NCI-H2196 treated with DMSO at 0.1 percent for 48 hours (cell line): ENCODE measurements around the gene MCFD2.

ENCODE experiments used
- DNase-seq: peaks from one replicate; lab custom pipeline; 2025; ENCODE audit not compliant: unreplicated experiment; lab: John Stamatoyannopoulos, UW

Gene MCFD2

DNA sequence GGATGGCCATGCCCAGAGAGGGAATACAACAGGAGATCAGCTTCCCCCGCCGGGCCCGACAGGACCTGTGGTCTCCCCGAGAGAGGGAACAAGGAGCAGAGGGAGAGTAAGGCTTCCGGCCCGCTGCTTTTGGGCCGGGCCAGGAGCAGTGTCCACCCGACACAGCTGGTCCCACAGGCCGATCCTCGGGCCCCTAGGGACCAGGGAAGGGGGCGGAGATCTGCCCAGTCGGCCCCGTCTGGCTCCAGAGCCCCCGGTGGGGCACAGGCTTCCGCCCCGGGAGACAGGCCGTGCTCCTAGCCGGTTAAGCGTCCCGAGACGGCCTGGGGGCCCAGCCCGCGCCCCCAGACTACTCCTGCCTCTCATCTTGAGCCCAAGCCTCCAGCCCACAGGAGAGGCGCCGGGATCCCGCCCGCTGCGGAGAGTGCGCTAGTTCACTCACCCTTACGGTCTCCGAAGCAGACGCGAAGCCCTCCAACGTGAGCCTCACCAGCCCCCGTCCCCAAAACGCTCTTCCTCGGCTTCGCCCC is at the start of gene MCFD2:
Gene MCFD2, minus strand, starts transcription at position 526 of the 530 bp plus-strand sequence. CDS start 6,635 bp downstream, outside the sequence.
- DNase-seq, result no peak

DNA sequence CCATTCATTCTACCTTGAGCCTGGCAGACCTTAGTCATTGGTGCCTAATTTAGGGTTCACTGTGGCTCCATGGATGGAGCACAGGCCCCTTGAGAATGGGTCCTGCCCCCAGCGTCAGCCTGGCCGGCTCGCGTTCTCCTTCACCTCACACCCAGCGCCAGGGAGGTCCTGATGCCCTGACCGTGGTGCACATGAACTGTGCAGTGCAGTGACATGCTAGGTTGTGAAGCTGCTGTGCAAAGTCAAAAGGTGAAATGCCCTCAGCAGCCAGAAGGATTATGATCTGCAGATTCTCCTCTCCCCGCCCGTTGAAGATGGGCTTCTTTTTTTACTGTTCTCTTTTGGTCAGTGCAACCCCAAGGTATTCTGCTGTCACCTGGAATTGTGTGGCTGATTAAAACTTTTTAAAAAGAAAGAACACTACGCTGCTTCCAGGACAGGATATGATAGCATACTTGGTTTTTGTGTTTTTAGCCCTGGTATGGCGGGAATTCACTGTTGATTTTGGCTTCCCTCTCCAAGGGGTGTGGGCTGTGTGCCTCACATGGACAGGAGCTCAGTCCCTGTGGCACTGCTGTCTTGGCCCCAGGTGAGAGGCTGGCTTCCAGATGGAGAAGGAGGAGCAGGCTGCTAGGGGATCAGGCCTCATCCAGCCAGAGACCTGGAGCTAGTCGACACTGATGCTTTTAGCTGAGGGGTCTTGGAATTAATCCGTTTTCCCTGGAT is 49.4 kb upstream of the MCFD2 start:
- DNase-seq, result no peak

DNA sequence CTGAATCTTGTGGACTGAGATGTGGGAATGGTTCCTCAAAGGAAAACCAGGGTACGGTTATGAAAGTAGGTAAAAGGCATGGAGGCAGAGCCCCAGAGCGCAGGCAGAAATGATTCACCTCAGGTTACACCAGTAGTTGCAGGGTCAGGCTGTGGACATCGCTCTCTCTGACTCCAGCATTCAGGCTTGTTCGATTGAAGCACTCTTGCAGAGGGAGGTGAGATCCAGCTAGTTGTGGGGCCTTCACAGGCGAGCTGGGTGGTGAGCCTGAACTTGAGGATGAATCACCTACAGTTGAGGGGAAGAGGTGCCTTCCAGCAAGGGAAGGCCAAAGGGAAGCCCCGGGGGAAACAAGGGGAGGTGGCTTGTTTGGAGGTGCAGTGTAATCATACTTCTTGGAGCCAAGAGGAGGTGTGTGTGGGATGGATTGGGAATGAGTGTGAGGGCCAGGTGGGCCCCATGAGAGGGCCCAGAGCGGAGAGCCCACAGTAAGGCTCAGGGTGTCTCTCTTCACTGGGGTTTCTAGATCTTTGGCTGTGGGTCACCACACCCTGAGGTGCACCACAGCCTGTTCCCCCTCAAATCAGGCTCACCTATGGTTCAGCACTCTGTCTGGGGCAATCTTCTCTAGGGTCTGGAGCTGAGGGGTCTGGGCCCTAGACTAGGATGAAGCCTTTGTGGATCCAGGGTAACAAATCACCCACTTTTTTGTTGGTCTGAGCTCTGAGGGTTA is 48.5 kb upstream of the MCFD2 start:
- no peak for DNase-seq

DNA sequence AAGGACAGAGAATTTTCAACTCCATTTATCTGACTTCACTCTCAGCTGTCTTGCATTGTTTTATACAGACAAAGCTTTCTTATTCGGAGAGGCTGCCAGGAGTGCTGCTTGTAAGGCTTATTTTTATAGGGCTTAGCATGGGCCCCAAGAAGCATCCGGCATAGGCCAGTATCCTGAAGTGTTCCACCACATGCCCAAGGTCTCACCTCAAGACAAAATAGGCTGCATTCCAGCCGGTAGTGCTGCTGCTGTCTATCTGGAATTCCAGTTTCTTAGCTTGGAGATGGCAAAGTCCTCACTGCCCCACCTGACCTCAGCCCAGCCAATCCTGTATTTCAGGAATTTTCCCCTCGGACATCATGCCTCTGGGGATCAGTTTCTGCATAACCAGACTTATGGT is 47.6 kb upstream of the MCFD2 start:
- DNase-seq, result no peak

DNA sequence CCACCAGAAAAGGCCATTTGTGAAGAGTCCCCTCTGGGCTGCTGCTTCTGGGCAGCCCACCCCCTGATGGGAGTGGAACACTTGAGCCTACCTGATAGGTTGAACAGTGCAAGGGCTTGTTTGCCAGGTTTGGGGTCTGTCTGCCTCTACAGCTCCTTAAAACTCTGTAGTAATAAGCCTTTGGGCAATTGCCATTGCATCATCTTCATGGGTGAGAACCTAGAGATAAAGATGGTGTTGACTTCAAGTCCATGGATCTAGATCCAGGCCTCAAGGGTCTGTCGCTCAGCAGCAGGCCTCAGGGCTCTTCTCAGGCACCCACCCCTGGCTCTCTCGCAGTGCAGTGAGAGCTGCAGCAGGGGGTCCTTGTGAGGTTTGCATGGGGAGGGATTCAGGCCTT is 47.1 kb upstream of the MCFD2 start:
- DNase-seq, result no peak

DNA sequence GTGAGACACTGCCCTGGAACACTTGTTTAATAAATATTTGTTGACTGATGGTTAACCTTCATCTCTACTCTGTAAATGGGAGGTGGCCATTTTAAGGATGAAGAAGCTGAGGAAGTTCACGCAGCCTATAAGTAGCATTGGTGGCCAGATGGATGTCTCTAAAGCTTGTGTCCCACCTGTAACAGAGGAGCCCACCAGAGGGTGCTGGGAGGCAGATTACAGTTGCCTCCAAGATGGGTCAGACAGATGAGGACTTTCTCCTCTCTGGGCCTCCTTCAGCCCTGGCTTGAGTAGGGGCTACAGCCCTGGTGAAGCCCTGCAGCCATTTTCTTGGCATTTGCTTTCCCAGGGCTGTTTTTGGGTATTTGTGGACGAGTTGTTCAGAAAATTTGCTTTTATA is 45.0 kb upstream of the MCFD2 start:
- no peak for DNase-seq

DNA sequence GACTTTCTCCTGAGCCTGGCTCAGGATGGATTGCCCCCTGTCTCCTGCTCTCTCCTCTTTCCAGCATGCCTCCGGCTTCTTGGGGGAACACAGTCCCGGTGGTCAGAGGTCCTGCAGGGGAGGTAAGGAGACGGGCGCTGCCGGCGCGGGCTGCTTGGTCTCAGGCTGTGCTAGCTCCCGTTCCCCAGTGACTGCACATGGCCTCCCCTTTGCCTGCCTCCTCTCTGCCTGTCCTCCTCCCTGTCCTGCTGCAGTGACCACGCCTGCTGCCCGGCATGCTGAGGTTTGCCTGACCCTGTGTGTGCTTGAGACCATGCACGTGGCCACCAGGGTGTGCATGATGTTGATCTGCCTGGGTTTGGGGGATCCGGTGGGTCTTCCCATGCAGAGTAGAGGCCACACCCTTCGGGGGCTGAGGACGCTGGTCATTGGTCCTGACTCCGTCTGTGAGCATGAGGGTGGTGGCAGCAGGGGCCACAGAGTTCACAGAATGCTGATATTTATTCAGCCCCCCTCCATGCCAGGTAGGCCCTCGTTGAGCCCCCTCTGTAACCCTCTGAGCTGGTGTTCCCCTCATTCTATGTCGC is 42.9 kb upstream of the MCFD2 start:
- DNase-seq, result no peak

DNA sequence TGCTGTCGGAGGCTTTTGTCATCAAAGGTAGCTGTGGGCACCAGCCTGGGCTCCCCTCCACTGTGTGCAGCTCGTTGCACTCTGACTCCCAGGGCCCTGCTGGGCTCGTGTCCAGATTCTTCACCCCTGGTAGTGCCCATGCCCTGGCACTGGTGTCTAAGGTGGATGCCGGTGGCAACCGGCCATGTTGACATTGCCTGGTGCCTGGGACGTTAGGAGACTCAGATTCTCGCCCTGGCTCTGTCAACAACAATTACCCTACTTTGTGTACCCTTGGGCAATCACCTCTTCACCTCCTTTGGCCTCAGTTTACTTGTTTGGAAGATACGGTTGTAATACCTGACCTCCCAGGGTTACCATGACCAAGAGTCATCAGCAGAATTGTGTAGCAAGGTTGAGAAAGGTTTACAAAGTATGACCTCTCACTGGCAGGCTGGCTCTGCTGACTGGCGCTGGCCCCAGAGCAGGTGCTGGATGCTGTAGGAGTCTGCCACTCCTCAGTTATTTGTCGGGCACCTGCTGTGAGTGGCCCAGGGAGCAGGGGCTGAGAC is 41.5 kb upstream of the MCFD2 start:
- DNase-seq, result peak; percentile 87

DNA sequence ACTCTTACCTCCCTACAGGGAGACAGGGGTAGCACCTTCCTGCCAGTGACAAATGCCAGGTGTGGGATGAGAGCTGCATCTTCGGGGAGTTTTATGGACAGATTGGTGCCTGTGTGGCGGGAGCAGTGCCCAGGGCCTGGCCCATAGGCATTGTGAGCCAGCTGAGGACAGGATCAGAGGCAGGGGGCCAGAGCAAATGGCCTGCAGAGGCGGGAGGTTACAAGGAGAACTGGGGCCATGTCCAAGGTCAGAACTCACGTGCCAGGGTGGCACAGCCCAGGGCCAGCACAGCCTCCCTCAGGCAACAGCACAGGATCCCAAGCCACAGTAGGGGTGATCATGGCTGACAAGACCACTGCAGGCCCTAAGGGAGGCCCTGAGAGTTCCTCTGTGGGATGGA is 40.2 kb upstream of the MCFD2 start:
- DNase-seq, result no peak

DNA sequence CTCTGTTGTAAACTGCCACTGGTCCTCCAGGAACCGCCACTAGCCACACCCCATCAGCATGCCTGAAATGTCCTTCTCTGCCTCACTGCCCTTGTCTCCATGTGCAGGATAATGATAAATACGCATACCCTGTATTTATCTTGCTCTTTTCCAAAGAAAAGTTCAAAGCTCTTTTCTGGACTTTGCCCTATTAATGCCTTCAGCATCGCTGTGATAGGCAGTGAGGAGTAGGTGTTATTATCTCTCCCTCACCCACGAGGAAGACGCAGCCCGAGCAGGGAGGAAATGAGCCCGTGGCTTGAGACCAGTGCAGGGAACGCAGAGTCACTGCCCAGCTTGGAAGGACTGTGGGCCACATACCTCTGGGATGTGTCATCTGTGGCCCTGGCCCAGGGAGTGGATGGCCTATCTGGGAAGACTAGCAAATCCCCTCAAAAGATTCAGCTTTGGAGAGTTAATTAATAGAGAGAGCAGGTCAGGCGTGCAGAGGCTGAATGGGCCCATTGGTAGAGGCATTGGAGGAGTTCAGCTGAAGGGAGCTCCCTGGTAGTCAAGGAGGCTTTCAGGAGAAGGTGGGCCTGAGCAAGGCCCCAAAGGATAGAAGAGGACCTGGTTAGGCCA is 39.5 kb upstream of the MCFD2 start:
- no peak for DNase-seq

DNA sequence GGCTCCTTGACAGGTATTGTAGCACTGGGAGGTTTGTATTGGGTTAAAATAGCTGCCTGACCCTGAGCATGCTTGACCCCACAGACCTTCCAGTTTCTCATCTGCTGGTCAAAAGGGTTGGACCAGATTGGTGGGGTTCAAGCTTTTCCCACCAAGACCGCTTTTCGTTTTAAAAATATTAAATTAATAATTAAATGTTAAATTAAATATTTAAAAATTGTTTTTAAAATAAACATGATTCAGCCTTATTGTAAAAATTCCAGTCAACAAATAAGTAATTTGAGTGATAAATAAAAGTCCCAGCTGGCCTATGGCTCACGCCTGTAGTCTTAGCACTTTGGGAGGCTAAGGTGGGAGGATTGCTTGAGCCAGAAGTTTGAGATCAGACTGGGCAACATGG is 36.6 kb upstream of the MCFD2 start:
- DNase-seq, result no peak

DNA sequence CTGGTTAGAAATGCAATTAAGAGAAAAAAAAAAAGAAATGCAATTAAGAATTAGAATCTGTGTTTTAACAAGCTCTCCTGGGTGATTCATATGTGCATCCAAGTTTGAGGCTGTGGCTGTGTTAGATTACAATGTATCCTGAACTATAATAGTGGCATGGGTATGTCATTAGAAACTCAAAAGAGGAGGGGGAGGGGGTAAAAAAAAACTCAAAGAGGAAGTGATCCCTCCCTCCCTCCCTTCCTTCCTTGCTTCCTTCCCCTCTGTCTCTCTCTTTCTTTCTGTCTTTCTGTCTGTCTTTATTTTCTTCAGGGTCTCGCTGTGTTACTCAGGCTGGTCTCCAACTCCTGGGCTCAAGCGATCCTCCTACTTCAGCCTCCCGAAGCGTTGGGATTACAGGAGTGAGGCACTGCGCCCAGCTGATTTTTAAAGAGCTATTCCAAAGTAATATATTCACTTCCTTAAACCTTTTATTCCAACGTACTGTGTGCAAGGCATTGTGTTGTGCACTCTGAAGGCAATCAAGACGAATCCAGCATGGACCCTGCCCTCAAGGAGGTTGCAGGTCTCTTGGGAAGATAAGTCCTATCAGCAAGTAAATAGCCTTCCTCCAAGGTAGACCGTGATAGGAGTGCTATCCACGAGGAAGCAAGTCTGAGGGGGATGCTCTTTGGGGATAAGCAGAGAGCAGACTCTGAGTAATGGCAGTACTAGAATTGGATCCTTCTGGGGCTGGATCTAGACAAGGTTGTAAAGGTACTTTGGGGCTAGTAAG is 35.9 kb upstream of the MCFD2 start:
- DNase-seq, result no peak

DNA sequence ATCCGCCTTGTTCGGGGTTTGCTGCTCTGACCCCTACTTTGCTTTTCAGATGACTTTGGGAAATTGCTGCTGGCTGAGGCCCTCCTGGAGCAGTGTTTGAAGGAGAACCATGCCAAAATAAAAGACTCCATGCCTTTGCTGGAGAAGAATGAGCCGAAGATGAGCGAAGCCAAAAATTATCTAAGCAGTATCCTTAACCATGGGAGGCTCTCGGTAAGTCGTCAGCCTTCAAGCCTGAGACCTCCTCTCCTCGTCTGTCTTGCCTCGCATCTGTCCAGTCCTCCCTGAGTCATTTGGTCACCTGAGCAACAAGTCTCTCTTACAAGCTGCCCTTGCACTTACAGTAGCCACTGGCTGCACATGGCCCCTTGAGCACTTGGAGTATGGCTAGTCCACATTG is 34.7 kb upstream of the MCFD2 start:
- no peak for DNase-seq

DNA sequence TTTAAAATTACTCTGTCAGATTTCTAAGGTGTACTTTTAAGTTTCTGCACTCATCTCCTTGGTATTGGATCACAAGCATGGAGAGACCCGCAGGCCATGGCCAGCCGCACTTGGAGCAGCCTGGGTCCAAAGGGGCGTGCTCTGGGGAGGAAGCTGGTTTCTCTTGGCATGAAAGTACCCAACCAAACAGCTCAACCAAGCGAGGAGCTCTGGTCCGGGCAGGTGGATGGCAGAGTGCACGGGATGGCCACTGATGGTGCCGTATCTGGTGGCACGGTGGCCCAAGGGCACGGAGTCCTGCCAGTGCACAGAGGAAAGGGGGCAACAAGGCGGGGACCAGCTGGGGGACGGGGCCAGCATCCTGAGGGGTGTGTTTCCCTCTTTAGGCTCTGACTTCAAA is 32.2 kb upstream of the MCFD2 start:
- DNase-seq, result no peak

DNA sequence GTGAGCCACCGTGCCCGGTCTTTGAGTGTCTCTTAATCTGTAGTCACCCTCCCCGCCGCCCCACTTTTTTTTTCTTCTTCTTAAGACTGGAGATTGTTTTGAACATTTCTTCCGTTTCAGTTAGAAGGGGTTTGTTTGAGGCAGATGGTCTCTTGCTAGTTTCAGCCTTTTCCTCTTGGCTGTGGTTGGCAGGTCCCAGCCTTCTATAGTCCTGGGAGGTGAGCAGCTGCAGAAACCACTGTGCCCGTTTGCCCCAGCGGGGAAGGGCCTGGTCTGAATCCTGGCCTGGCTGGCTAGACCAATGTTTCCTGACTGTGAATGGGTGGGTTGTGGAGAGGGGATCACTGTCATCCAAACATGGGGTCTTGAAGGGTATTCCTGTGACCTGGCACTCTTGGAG is 30.1 kb upstream of the MCFD2 start:
- no peak for DNase-seq

DNA sequence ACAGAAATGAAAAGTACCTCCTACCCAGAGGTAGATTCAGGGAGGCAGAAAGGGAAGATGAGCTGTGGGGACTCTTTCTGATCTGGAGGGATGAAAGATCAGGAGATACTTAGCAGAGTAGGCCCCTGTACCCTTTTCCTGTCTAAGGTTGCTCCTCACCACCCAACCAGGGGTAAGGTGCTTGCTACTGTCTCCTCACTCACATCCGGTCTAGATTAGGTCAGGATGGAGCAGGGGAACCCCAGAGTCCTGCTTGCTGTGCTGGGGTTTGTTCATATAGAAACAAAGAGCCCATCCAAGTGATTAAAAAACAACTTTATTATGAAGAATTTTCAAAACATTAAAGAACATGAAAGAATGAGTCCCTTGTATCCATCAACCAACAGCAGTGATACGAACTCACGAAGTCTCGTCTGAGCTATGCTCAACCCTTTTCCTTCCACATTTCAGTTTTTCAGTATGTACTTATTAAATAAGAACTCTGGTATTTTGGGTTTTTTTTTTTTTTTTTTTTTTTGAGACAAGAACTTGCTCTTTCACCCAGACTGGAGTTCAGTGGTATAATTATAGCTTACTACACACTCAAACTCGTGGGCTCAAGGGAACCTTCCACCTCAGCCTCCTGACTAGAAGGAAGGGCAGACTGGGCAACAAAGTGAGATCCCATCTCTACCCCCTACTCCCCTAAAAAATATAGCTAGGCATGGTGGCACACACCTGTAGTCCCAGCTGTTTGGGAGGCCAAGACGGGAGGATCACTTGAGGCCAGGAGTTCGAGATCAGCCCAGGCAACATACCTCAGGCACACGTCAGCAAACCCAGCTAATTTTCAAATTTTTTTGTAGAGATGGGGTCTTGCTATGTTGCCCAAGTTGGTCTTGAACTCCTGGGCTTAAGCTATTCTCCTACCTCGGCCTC is 28.5 kb upstream of the MCFD2 start:
- DNase-seq, result no peak

DNA sequence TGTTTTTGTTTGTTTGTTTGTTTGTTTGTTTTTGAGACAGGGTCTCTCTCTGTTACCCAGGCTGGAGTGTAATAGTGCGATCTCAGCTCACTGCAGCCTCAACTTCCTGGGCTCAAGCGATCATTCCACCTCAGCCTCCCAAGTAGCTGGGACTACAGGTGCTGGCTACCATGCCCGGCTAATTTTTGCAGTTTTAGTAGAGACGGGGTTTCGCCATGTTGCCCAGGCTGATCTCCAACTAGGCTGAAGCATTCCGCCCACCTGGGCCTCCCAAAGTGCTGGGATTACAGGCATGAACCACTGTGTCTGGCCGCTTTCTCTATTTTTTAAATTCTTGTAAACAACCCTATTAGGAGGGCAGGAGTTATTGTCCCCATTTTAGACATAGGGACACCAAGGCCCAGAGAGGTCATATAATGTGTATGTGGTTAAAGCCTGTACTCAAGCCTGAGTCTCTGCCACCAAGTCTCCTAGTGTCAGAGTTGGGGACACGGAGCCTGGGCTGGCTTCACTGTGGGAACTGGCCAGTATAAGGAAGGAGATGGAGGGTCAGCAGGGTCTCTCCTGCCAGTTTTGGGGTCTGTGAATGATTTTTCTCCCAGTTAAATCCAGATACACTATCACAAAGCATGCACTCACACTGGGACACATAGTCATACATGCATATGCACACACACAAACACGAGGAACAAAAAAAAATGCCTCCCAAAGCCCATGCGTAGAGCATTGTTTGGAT is 27.5 kb upstream of the MCFD2 start:
- no peak for DNase-seq

DNA sequence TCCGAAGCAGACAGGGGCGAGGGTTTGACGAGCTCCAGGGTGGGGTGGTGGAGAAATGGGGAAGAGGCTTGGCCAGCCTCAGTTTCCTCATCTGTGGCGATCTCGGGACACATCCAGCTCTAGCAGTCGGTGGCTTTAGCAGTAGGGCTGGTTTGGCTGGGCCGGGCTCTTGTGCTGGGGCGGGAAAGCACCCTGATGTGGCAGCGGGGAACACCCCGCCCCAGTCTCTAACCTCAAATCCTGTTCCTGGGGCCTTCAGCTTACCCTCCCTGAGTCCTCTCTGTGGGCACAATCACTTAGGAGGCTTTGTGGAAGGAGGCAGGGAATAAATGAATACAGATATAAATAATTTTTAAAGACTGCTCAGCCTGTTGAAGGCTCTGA is 26.5 kb upstream of the MCFD2 start:
- no peak for DNase-seq
